ENCODE measurements around the gene ASTN2.

ASTN2 gene

GRCh38 chr9:116943970-116944369, 470.9 kb downstream of the ASTN2 start:
- DNase-seq (ENCODE audit: low spot score), result no peak
- no peak for TF ChIP-seq CTCF (IDR thresholded peaks at IDR 0.05; ENCODE audit: extremely low read depth, insufficient read depth, missing control alignments)
- in situ Hi-C loops (cut with MboI; ENCODE audit: low pct_unique_long_range_greater_than_20kb, low sequenced_read_pairs, unreplicated experiment), result no loop called here

GRCh38 chr9:116942593-116943061, 472.2 kb downstream of the ASTN2 start:
- DNase-seq (ENCODE audit: low spot score), result no peak
- in situ Hi-C loops (cut with MboI; ENCODE audit: low pct_unique_long_range_greater_than_20kb, low sequenced_read_pairs, unreplicated experiment), result no loop called here
- no peak for TF ChIP-seq CTCF (IDR thresholded peaks at IDR 0.05; ENCODE audit: extremely low read depth, insufficient read depth, missing control alignments)

GRCh38 chr9:116941266-116941665, 473.6 kb downstream of the ASTN2 start:
- in situ Hi-C loops (cut with MboI; ENCODE audit: low pct_unique_long_range_greater_than_20kb, low sequenced_read_pairs, unreplicated experiment), result no loop called here
- TF ChIP-seq CTCF (IDR thresholded peaks at IDR 0.05; ENCODE audit: extremely low read depth, insufficient read depth, missing control alignments), result no peak
- DNase-seq (ENCODE audit: low spot score), result no peak

- no peak for TF ChIP-seq CTCF (IDR thresholded peaks at IDR 0.05; ENCODE audit: extremely low read depth, insufficient read depth, missing control alignments)
- no peak for DNase-seq (ENCODE audit: low spot score)
- in situ Hi-C loops (cut with MboI; ENCODE audit: low pct_unique_long_range_greater_than_20kb, low sequenced_read_pairs, unreplicated experiment), result no loop called here
Measured at GRCh38 chr9:116940614-116941215, 474.1 kb downstream of the ASTN2 start.

- DNase-seq (ENCODE audit: low spot score), result no peak
- no peak for TF ChIP-seq CTCF (IDR thresholded peaks at IDR 0.05; ENCODE audit: extremely low read depth, insufficient read depth, missing control alignments)
- in situ Hi-C loops (cut with MboI; ENCODE audit: low pct_unique_long_range_greater_than_20kb, low sequenced_read_pairs, unreplicated experiment), result no loop called here
Measured at GRCh38 chr9:116939614-116940013, 475.2 kb downstream of the ASTN2 start.

GRCh38 chr9:116939161-116939560, 475.7 kb downstream of the ASTN2 start:
- DNase-seq (ENCODE audit: low spot score), result no peak
- no peak for TF ChIP-seq CTCF (IDR thresholded peaks at IDR 0.05; ENCODE audit: extremely low read depth, insufficient read depth, missing control alignments)
- in situ Hi-C loops (cut with MboI; ENCODE audit: low pct_unique_long_range_greater_than_20kb, low sequenced_read_pairs, unreplicated experiment), result no loop called here

All from GM13977 (cell line).